Uterus (tissue), 4 donors: ENCODE measurements around the gene TRUB2. TPM values are rescaled to one million over a fixed set of nuclear protein-coding genes. Genes with fewer than 3 reads are reported as not detected.

ENCODE experiments used
- DNase-seq, 2 donors: peaks; one replicate each; pipeline ENCODE4 v3.0.0-alpha.2; 2019 to 2020
- H3K27ac ChIP-seq, 2 donors: fragments of 200-600 bp; sonication (generic); 1 replicate in 1 of 2; 2 replicates in 1 of 2; pipeline ENCODE4 v1.5.1; 2016 to 2018
- H3K27me3 ChIP-seq, 2 donors: fragments of 200-600 bp; sonication (generic); one replicate each; pipeline ENCODE4 v1.5.1; 2018 to 2019; ENCODE audit warnings: control low read depth in 1 of 2
- H3K36me3 ChIP-seq, 2 donors: fragments of 200-600 bp; sonication (generic); one replicate each; pipeline ENCODE4 v1.5.1; 2019; ENCODE audit warnings: control low read depth in 1 of 2
- H3K4me1 ChIP-seq, 2 donors: fragments of 200-600 bp; sonication (generic); one replicate each; pipeline ENCODE4 v1.5.1; 2018 to 2019; ENCODE audit warnings: control low read depth in 1 of 2
- H3K4me3 ChIP-seq, 2 donors: fragments of 200-600 bp; sonication (generic); 1 replicate in 1 of 2; 2 replicates in 1 of 2; pipeline ENCODE4 v1.5.1; 2018 to 2019; ENCODE audit warnings: mild to moderate bottlenecking in 1 of 2
- H3K9me3 ChIP-seq, 2 donors: fragments of 200-600 bp; sonication (generic); one replicate each; pipeline ENCODE4 v1.5.1; 2019; ENCODE audit warnings: control low read depth in 1 of 2
- POLR2A ChIP-seq, 2 donors: fragments of 450-650 bp; IDR thresholded peaks; one replicate each; pipeline ENCODE4 v1.6.1; 2016; ENCODE audit warnings: antibody characterized with exemption in 2 of 2, mild to moderate bottlenecking in 1 of 2, moderate library complexity in 1 of 2
- intact Hi-C: fragments of 100-400 bp; cut with DNase I; formaldehyde crosslinking; loops from one replicate; pipeline ENCODE4 v1.15.1; 2023; ENCODE audit warnings: low total_unique reads
- total RNA-seq, 4 donors: library from RNA; depleted of rRNA in 3 of 4; stranded (reverse); fragments of >200 nt in 3 of 4; gene quantifications; one replicate each; pipeline versions ENCODE4 v1.1.0 to v1.2.4, GENCODE V29; 2014 to 2023
- TF ChIP-seq, protein P1 (sequence below), 4 experiments: fragments of 200-600 bp in 2 of 4; fragments of 450-650 bp in 2 of 4; sonication (generic) in 2 of 4; IDR thresholded peaks; one replicate each; pipeline ENCODE4 v1.5.1; 2016 to 2019; ENCODE audit warnings: antibody characterized with exemption in 4 of 4, mild to moderate bottlenecking in 2 of 4, moderate library complexity in 1 of 4
- donor health status: DM: yes; HTN: yes; CAD: no.

The TRUB2 gene
- total RNA-seq, 4 donors from 2014 or later: 0.29 to 14.0 (median 9.7) TPM

GRCh38 chr9:128257907-128258306 lies 64.3 kb downstream of the TRUB2 start:
- TF ChIP-seq, protein P1, sequence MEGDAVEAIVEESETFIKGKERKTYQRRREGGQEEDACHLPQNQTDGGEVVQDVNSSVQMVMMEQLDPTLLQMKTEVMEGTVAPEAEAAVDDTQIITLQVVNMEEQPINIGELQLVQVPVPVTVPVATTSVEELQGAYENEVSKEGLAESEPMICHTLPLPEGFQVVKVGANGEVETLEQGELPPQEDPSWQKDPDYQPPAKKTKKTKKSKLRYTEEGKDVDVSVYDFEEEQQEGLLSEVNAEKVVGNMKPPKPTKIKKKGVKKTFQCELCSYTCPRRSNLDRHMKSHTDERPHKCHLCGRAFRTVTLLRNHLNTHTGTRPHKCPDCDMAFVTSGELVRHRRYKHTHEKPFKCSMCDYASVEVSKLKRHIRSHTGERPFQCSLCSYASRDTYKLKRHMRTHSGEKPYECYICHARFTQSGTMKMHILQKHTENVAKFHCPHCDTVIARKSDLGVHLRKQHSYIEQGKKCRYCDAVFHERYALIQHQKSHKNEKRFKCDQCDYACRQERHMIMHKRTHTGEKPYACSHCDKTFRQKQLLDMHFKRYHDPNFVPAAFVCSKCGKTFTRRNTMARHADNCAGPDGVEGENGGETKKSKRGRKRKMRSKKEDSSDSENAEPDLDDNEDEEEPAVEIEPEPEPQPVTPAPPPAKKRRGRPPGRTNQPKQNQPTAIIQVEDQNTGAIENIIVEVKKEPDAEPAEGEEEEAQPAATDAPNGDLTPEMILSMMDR (IDR thresholded peaks at IDR 0.05): no peak
- no peak for TF ChIP-seq POLR2A (IDR thresholded peaks at IDR 0.05)
- H3K36me3 ChIP-seq: no peaks in the 10 kb centered on the region
- intact Hi-C loops: no loop called here

GRCh38 chr9:128257086-128257825 lies 65.0 kb downstream of the TRUB2 start:
- intact Hi-C loops: no loop called here
- H3K36me3 ChIP-seq: no peaks in the 10 kb centered on the region

More at GRCh38 chr9:128257907-128258306, 64.3 kb downstream of the TRUB2 start:
- Histone ChIP-seq H3K27ac (no peak overlapping the region), H3K9me3 (no peaks in the 10 kb centered on the region), H3K4me3 (no peak overlapping the region), H3K4me1 (no peaks in the 10 kb centered on the region), H3K27me3 (no peaks in the 10 kb centered on the region)
- DNase-seq: no peak

More at GRCh38 chr9:128257086-128257825, 65.0 kb downstream of the TRUB2 start:
- Histone ChIP-seq H3K4me1 (no peaks in the 10 kb centered on the region), H3K27me3 (no peaks in the 10 kb centered on the region), H3K4me3 (no peak overlapping the region), H3K27ac (no peak overlapping the region), H3K9me3 (no peaks in the 10 kb centered on the region)
- DNase-seq: no peak
- TF ChIP-seq, protein P1 (IDR thresholded peaks at IDR 0.05): no peak

Other genes starting within 250 kb of the TRUB2 start
- 100 to 1,000 TPM in 1 of 4 donors, 10 to 100 TPM in 3; 21.5 to 173 (median 64.2) TPM for gene PTGES2, start 194.7 kb downstream of the TRUB2 start, total RNA-seq
- gene LCN2, start 173.0 kb downstream of the TRUB2 start, total RNA-seq: 1 to 10 TPM in 1 of 4 donors, under 1 TPM in 1, not detected in 2; 0.98 to 2.6 TPM
- gene BBLN, start 162.2 kb downstream of the TRUB2 start, total RNA-seq: 100 to 1,000 TPM in 2 of 4 donors, 10 to 100 TPM in 2; 31.3 to 198 (median 96.0) TPM
- 100 to 1,000 TPM in 1 of 4 donors, 10 to 100 TPM in 3; 31.3 to 151 (median 52.6) TPM for gene CIZ1, start 130.9 kb downstream of the TRUB2 start, total RNA-seq
- 10 to 100 TPM in 3 of 4 donors, 1 to 10 TPM in 1; 5.0 to 71.5 (median 31.0) TPM for gene DNM1, start 119.1 kb downstream of the TRUB2 start, total RNA-seq
- 100 to 1,000 TPM in 2 of 4 donors, 10 to 100 TPM in 2; 18.4 to 174 (median 89.9) TPM for gene GOLGA2, start 46.4 kb downstream of the TRUB2 start, total RNA-seq
- 10 to 100 TPM; 10.3 to 86.1 (median 19.3) TPM for gene SWI5, start 46.2 kb downstream of the TRUB2 start, total RNA-seq
- 10 to 100 TPM in 3 of 4 donors, 1 to 10 TPM in 1; 3.2 to 37.9 (median 29.6) TPM for gene COQ4, start 392 bp upstream of the TRUB2 start, total RNA-seq
- gene SLC27A4, start 18.1 kb upstream of the TRUB2 start, total RNA-seq: 10 to 100 TPM in 2 of 4 donors, 1 to 10 TPM in 2; 4.6 to 22.7 (median 9.5) TPM
- gene URM1, start 48.9 kb upstream of the TRUB2 start, total RNA-seq: 10 to 100 TPM in 3 of 4 donors, 1 to 10 TPM in 1; 6.7 to 32.0 (median 22.4) TPM
- 10 to 100 TPM; 25.1 to 70.7 (median 39.8) TPM for gene CERCAM, start 98.4 kb upstream of the TRUB2 start, total RNA-seq
- 10 to 100 TPM; 14.4 to 37.3 (median 25.9) TPM for gene ODF2, start 133.6 kb upstream of the TRUB2 start, total RNA-seq
- gene GLE1, start 182.3 kb upstream of the TRUB2 start, total RNA-seq: 10 to 100 TPM in 3 of 4 donors, 1 to 10 TPM in 1; 3.3 to 25.5 (median 16.4) TPM
- gene SPTAN1, start 230.1 kb upstream of the TRUB2 start, total RNA-seq: 100 to 1,000 TPM; 244 to 521 (median 335) TPM